Uterus (tissue), 2 donors: ENCODE results near the gene LILRB2.
"Not testable (repeated sequence)": the region's sequence is repeated elsewhere in the genome, so short reads cannot be mapped to it uniquely, and the experiment has no call there.

Experiments used
- POLR2A ChIP-seq, 2 donors: fragments of 450-650 bp; IDR thresholded peaks; one replicate each; pipeline ENCODE4 v1.6.1; 2016; ENCODE audit warnings: antibody characterized with exemption in 2 of 2, mild to moderate bottlenecking in 1 of 2, moderate library complexity in 1 of 2
- TF ChIP-seq, protein P1 (sequence below), 4 experiments: fragments of 200-600 bp in 2 of 4; fragments of 450-650 bp in 2 of 4; sonication (generic) in 2 of 4; IDR thresholded peaks; one replicate each; pipeline ENCODE4 v1.5.1; 2016 to 2019; ENCODE audit warnings: antibody characterized with exemption in 4 of 4, mild to moderate bottlenecking in 2 of 4, moderate library complexity in 1 of 4

DNA sequence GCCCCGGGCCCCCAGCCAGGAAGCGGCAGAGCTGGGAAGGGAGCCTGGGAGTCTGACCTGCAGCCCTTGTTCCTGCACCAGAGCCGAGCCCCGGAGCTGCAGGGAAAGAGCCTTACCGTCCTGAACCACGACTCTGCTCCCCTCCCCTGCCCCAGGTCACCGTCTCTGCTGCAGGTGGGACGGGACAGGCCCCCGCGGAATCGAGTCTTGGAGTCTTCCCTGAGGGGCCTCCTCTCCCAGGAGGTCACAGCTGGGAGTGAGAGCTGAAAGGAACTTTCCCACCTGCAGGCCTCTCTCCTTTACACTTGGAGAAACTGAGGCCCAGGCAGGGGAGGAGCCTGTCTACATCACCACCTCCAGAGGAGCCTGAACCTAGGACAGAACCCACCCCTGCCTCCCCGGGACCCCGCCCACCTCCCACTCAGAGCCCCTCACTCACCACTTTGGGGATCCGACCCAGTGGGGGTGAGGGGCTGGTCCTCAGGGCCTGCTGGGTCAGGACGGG lies 3.7 kb downstream of the LILRB2 start:
- TF ChIP-seq, protein P1, sequence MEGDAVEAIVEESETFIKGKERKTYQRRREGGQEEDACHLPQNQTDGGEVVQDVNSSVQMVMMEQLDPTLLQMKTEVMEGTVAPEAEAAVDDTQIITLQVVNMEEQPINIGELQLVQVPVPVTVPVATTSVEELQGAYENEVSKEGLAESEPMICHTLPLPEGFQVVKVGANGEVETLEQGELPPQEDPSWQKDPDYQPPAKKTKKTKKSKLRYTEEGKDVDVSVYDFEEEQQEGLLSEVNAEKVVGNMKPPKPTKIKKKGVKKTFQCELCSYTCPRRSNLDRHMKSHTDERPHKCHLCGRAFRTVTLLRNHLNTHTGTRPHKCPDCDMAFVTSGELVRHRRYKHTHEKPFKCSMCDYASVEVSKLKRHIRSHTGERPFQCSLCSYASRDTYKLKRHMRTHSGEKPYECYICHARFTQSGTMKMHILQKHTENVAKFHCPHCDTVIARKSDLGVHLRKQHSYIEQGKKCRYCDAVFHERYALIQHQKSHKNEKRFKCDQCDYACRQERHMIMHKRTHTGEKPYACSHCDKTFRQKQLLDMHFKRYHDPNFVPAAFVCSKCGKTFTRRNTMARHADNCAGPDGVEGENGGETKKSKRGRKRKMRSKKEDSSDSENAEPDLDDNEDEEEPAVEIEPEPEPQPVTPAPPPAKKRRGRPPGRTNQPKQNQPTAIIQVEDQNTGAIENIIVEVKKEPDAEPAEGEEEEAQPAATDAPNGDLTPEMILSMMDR (IDR thresholded peaks at IDR 0.05) = not testable (repeated sequence)
- not testable (repeated sequence) for TF ChIP-seq POLR2A (IDR thresholded peaks at IDR 0.05)
